WTC11 (cell line): ENCODE results near the gene SLC2A14.

ENCODE experiments used
- CTCF ChIP-seq: fragments of 200-600 bp; IDR thresholded peaks from 2 replicates; pipeline ENCODE4 v1.8.0; 2022; ENCODE audit warnings: antibody characterized with exemption
- ESRRA ChIP-seq: sonication (generic); formaldehyde crosslinking; IDR thresholded peaks from 2 replicates; pipeline ENCODE4 v1.8.1; 2022; ENCODE audit warnings: mild to moderate bottlenecking, missing genetic modification reagents, borderline replicate concordance
- NFYB ChIP-seq: sonication (generic); formaldehyde crosslinking; conservative IDR thresholded peaks from 2 replicates; pipeline ENCODE4 v1.8.0; 2022; ENCODE audit warnings: low read depth, missing genetic modification reagents
- NR2C2 ChIP-seq: sonication (generic); formaldehyde crosslinking; IDR thresholded peaks from 2 replicates; pipeline ENCODE4 v1.8.0; 2022; ENCODE audit warnings: mild to moderate bottlenecking, missing genetic modification reagents
- PREB ChIP-seq: sonication (generic); formaldehyde crosslinking; IDR thresholded peaks from 2 replicates; pipeline ENCODE4 v1.8.1; 2022; ENCODE audit warnings: mild to moderate bottlenecking, missing genetic modification reagents, moderate library complexity, borderline replicate concordance
- ZNF232 ChIP-seq: sonication (generic); formaldehyde crosslinking; IDR thresholded peaks from 2 replicates; pipeline ENCODE4 v1.8.0; 2022; ENCODE audit warnings: mild to moderate bottlenecking, missing genetic modification reagents
- TF ChIP-seq, protein P1 (sequence below): sonication (generic); formaldehyde crosslinking; IDR thresholded peaks from 2 replicates; pipeline ENCODE4 v1.8.1; 2023; ENCODE audit warnings: mild to moderate bottlenecking, missing genetic modification reagents, moderate library complexity
- TF ChIP-seq, protein P2 (sequence below): sonication (generic); formaldehyde crosslinking; IDR thresholded peaks from 2 replicates; pipeline ENCODE4 v1.8.1; 2022; ENCODE audit warnings: low read depth, mild to moderate bottlenecking, moderate library complexity, missing genetic modification reagents, borderline replicate concordance
- TF ChIP-seq, protein P3 (sequence below): sonication (generic); formaldehyde crosslinking; IDR thresholded peaks from 2 replicates; pipeline ENCODE4 v1.8.0; 2022; ENCODE audit warnings: mild to moderate bottlenecking, missing genetic modification reagents

DNA sequence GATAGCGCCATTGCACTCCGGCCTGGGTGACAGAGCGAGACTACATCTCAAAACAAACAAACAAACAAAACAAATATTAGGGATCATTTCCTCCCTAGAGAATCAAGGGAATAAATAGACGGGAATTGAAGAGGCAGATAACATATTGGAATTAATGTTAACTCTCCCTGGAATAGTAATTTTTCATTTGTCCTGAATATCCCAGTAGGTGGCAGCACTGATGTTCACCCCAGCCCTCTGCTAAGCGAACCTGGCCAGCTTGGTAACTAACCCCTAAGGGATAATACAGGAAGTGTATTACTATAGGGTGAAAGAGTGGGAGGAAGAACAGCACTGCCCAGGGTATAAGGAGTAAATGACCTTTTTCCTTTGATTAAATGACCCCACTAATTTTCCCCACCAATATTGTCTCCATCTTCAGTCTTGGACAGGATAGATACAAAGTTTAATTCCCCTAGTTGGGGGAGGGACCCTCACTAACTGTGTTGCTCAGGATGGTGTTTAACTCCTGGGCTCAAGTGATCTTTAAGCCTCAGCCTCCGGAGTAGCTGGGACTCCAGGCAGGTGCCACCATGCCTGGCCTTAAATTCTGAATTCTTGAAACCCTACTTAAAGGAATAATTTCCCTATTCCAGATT, 40.5 kb downstream of the SLC2A14 start:
- TF ChIP-seq CTCF, result no peak; the same call in 1 of the 2 replicates
- no peak for TF ChIP-seq PREB (CRISPR knock-in tag)
- TF ChIP-seq, protein P1, sequence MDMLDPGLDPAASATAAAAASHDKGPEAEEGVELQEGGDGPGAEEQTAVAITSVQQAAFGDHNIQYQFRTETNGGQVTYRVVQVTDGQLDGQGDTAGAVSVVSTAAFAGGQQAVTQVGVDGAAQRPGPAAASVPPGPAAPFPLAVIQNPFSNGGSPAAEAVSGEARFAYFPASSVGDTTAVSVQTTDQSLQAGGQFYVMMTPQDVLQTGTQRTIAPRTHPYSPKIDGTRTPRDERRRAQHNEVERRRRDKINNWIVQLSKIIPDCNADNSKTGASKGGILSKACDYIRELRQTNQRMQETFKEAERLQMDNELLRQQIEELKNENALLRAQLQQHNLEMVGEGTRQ, result no peak
- no peak for TF ChIP-seq ESRRA (CRISPR knock-in tag)
- TF ChIP-seq, protein P2, sequence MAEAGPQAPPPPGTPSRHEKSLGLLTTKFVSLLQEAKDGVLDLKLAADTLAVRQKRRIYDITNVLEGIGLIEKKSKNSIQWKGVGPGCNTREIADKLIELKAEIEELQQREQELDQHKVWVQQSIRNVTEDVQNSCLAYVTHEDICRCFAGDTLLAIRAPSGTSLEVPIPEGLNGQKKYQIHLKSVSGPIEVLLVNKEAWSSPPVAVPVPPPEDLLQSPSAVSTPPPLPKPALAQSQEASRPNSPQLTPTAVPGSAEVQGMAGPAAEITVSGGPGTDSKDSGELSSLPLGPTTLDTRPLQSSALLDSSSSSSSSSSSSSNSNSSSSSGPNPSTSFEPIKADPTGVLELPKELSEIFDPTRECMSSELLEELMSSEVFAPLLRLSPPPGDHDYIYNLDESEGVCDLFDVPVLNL (CRISPR knock-in tag), result no peak
- TF ChIP-seq NFYB (CRISPR knock-in tag), result no peak
- TF ChIP-seq, protein P3, sequence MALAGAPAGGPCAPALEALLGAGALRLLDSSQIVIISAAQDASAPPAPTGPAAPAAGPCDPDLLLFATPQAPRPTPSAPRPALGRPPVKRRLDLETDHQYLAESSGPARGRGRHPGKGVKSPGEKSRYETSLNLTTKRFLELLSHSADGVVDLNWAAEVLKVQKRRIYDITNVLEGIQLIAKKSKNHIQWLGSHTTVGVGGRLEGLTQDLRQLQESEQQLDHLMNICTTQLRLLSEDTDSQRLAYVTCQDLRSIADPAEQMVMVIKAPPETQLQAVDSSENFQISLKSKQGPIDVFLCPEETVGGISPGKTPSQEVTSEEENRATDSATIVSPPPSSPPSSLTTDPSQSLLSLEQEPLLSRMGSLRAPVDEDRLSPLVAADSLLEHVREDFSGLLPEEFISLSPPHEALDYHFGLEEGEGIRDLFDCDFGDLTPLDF (CRISPR knock-in tag), result no peak
- no peak for TF ChIP-seq ZNF232 (CRISPR knock-in tag)
- no peak for TF ChIP-seq NR2C2 (CRISPR knock-in tag)
